NCI-H748 (cell line): Measurements from ENCODE around the gene EYS.

Experiments
- DNase-seq: peaks from one replicate; lab custom pipeline; 2025; ENCODE audit not compliant: unreplicated experiment; lab: John Stamatoyannopoulos, UW

EYS gene

GRCh38 chr6:64874776-64875175, 832.2 kb downstream of the EYS start:
- DNase-seq = no peak

DNA sequence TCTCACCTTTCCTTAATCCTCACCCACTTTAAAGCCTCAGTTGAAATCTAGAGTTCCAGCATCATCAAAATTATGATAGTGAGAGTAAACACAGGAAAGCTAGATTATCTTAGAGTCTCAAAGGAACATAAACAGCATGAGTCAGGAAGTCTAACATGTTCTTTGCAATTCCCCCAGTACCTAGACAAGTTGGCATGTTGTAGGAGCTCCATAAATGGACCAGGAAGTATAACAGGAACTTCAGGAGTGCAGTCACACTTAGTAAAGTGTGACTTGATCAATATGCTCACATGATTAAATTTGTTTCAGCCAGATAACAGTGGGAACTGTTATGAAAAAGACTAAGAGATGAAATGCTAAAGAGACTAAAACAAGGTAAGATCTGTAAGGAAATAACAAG, 834.4 kb downstream of the EYS start:
- DNase-seq = no peak

GRCh38 chr6:64861039-64861651, 845.9 kb downstream of the EYS start:
- no peak for DNase-seq

GRCh38 chr6:64860203-64860602, 846.8 kb downstream of the EYS start:
- no peak for DNase-seq

GRCh38 chr6:64850121-64850520, 856.9 kb downstream of the EYS start:
- no peak for DNase-seq

DNA sequence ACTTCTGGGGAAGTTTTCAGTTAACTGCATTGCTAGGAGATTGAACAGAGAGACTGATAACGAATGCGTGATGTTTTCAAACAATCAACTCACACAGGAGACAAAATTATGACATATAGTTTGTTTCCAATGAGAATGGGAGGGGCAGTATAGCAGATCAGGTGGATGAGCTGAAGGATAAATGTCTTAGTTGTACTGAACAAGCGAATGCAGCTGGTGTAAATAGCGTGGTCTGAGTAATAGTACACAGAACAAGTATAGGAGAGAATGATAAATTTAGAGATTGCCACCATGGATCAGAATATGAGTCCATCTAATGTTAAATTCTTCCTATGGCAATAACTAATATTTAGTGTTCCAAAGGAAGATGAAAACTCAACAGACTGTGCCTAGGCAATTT, 858.6 kb downstream of the EYS start:
- DNase-seq = no peak

- DNase-seq = no peak
These were observed 859.6 kb downstream of the EYS start for GRCh38 chr6:64847396-64847795.

- peak; percentile 46 for DNase-seq
These were observed 868.3 kb downstream of the EYS start for GRCh38 chr6:64838726-64839125.

- DNase-seq = no peak
These were observed 875.3 kb downstream of the EYS start for GRCh38 chr6:64831680-64832079.

- DNase-seq = peak; percentile 74
These were observed 889.5 kb downstream of the EYS start for GRCh38 chr6:64817525-64817924.

- no peak for DNase-seq
These were observed 891.3 kb downstream of the EYS start for GRCh38 chr6:64815718-64816117.

- DNase-seq = no peak
These were observed 894.9 kb downstream of the EYS start for GRCh38 chr6:64812138-64812537.

- no peak for DNase-seq
These were observed 895.9 kb downstream of the EYS start for GRCh38 chr6:64811119-64811518.

GRCh38 chr6:64807785-64808184, 899.2 kb downstream of the EYS start:
- no peak for DNase-seq

DNA sequence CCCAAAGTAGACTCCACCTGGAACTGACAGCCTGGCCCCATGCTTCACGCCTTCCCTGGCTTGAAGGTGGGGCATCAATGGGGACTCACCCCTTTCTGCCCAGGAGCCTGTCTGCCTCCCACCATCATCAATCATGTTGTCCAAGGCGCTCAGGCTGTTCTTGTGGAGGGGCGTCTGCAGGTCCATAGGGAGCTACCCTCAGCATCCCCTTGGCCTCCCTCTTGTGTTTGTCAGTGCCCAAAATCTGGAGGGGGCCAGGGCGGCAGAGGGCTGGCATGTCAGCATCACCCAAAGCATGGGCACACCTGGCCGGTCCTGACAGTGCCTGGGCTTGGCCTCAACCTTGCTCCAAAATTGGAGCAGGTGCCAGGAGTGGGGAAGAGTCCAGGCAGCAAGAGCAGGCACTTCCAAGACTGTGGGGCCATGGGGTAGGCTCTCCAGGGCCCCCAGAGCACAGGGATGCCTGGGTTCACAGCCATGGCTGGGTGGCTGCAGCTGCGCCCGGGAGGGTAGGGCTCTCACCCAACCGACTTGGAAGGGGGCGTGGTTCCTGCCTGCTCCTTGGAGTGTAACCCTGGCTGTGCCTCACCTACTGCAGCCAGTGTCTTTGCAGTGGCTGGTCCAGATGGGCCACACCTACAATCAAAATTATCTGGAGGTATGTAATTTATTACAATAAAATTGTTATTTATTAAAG, 903.4 kb downstream of the EYS start:
- DNase-seq = no peak

GRCh38 chr6:64792534-64792933, 914.5 kb downstream of the EYS start:
- DNase-seq = no peak

DNA sequence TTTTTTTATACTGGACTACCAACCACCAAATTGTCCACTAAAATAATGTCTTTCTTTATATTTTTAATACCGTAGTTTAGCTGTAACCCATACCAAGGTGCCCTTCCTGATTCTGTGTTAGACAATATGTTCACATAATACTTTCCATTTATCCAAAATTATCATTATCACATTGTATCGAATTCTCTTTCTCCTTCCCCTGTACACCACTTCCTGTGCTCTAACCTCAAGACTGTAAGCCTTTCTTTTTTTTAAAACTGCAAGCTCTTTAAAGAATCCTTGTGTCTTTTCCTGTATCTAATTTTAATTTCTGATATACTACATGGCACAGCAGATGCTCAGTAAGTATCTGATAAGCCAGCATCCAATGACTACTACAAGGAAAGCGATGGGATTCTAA, 917.5 kb downstream of the EYS start:
- no peak for DNase-seq

DNA sequence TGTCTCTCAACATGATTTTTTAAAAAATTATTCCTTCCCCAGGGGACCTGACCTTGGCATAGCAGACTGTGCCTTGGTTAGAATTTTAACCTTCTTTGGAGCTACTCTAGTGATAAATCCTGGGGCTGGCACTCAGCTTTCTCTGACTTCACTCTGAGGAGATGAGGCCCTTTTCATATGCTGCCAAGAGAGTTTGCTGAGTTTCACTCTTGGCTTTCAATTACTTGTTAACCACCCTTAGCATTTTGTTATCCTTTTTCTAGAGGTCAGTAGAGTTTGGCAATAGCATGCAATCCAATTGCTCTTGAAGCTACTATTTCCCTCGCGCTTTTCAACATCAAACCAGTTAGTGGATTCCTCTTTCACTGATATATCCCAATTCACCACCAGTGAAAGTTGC, 920.3 kb downstream of the EYS start:
- DNase-seq = no peak

GRCh38 chr6:64782877-64783276, 924.1 kb downstream of the EYS start:
- DNase-seq = no peak

DNA sequence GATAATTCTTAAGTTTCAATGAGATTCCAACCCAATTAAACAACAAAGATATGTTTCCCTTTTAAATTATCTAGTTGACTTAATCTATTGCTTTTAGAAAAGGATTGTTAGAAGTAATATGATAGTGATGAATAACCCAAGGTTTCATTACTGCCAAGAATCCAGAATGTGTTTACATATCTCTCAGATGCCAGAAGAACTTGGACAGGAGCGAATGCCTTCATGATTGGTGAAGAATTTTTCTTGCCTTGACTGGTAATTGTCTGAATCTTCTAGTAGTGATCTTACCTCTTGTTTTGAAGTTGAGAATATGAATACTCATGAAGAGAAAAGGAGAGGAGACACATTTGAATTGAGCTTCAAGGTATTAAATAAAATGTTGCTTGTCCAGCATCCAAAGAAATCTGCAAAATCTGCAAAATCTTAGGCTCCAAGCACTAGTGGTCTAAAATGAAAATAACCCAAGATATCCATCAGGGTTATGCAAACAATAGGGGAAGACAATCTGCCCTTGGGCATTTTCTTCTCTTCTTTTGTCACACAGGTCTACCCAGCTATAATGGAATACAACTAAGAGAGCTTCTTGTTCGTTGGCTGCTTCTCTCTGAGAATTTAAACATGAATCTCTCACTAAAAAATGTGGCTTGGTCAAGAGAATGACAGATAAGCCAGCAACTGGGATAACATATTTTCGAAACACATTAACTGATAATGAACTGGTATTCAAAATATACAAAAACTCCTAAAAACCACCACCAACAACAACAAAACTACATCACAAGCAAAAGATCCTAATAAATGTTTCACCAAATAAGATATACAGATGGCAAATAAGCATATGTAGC, 928.9 kb downstream of the EYS start:
- DNase-seq = no peak

DNA sequence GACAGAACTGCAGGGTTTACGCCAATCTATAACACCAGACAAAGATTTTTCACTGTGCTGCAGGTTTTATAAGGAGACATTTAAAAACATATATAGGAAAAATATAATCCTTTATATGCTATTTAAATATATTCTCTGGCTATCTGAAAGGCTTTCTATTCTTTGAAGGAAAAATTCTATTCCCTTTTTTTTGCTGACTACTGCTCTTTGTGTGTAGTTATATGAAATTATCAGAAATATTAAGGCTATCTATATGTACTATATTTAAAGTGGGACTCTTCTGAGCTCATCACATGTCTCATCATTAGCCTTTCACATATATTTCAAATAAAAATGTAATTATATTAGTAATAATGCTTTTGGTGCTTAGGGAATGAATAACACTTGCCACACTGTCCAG, 930.7 kb downstream of the EYS start:
- DNase-seq = no peak

DNA sequence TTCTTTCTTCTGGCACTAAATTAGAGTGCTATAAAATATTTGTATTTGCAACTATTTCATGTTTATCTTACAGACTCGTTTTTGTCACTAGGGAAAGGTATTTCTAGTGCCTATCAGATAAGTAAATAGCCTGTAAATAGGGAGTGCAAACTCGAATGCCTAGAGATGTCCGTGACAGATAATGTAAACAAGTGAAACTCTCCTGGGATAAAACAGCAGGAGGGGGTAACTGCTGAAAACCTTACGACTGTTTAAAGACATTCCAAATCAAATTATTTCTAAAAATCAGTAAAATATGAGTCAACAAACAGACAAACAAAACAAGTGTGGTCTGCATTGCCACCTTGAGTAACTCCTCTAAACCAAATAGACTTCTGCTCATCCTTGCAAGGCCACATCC, 932.1 kb downstream of the EYS start:
- peak; percentile 7 for DNase-seq
